GM23338 (cell line): ENCODE results near the gene IL9. TPM values are rescaled to one million over a fixed set of nuclear protein-coding genes. Genes with fewer than 3 reads are reported as not detected.

Experiments
- ATAC-seq: fragments of 200-7000 bp; cut with Tn5 transposase; 3 replicates; pipeline ENCODE4 v1.9.1; 2020
- DNase-seq: peaks from one replicate; pipeline ENCODE4 v3.0.0-alpha.2; 2015; ENCODE audit warnings: low spot score
- H2AFZ ChIP-seq: fragments of 200-600 bp; sonication (generic); 2 replicates; pipeline ENCODE4 v1.8.0; 2016; ENCODE audit warnings: antibody characterized with exemption, mild to moderate bottlenecking, moderate library complexity
- H3F3A ChIP-seq: fragments of 200-600 bp; sonication (generic); replicated peaks from 2 replicates; pipeline ENCODE4 v1.8.0; 2017; ENCODE audit warnings: antibody characterized with exemption, mixed run types, low read depth
- H3K27ac ChIP-seq: fragments of 200-600 bp; sonication (generic); 2 replicates; pipeline ENCODE4 v1.6.1; 2016; ENCODE audit warnings: low read depth
- H3K27me3 ChIP-seq: fragments of 200-600 bp; sonication (generic); 2 replicates; pipeline ENCODE4 v1.8.0; 2016; ENCODE audit warnings: mild to moderate bottlenecking, mixed run types, moderate library complexity; ENCODE audit not compliant: insufficient read depth
- H3K36me3 ChIP-seq: fragments of 200-600 bp; sonication (generic); 2 replicates; pipeline ENCODE4 v1.8.0; 2016; ENCODE audit warnings: mild to moderate bottlenecking; ENCODE audit not compliant: insufficient read depth
- H3K4me1 ChIP-seq: fragments of 200-600 bp; sonication (generic); 2 replicates; pipeline ENCODE4 v1.8.0; 2016; ENCODE audit warnings: mild to moderate bottlenecking, moderate library complexity; ENCODE audit not compliant: insufficient read depth
- H3K4me2 ChIP-seq: fragments of 200-600 bp; sonication (generic); 2 replicates; pipeline ENCODE4 v1.7.1; 2017; ENCODE audit warnings: mixed run types
- H3K4me3 ChIP-seq: fragments of 200-600 bp; sonication (generic); 2 replicates; pipeline ENCODE4 v1.6.1; 2016; ENCODE audit warnings: mixed run types
- H3K79me2 ChIP-seq: fragments of 200-600 bp; sonication (generic); replicated peaks from 2 replicates; pipeline ENCODE4 v1.8.0; 2017; ENCODE audit warnings: mild to moderate bottlenecking; ENCODE audit not compliant: insufficient read depth
- H3K9me2 ChIP-seq: fragments of 200-600 bp; sonication (generic); 2 replicates; pipeline ENCODE4 v1.8.0; 2017; ENCODE audit not compliant: insufficient read depth
- H4K20me1 ChIP-seq: fragments of 200-600 bp; sonication (generic); replicated peaks from 2 replicates; pipeline ENCODE4 v1.8.0; 2017; ENCODE audit warnings: mild to moderate bottlenecking; ENCODE audit not compliant: insufficient read depth
- H3K27ac Mint-ChIP-seq: 2 replicates; pipeline ENCODE4 v1.8.0; 2020; ENCODE audit warnings: inconsistent platforms, mild to moderate bottlenecking, moderate library complexity, mixed read lengths
- H3K27me3 Mint-ChIP-seq: 3 replicates; pipeline ENCODE4 v1.8.0; 2022; ENCODE audit warnings: low read depth, mild to moderate bottlenecking, moderate library complexity, mixed read lengths, inconsistent platforms; ENCODE audit not compliant: insufficient read depth, poor library complexity
- H3K36me3 Mint-ChIP-seq: 3 replicates; pipeline ENCODE4 v1.8.0; 2021; ENCODE audit warnings: low read depth, mild to moderate bottlenecking, inconsistent platforms, moderate library complexity, mixed read lengths
- H3K4me1 Mint-ChIP-seq: 3 replicates; pipeline ENCODE4 v1.8.0; 2020; ENCODE audit warnings: mild to moderate bottlenecking, inconsistent platforms, mixed read lengths
- H3K4me3 Mint-ChIP-seq: 3 replicates; pipeline ENCODE4 v1.8.0; 2021; ENCODE audit warnings: moderate library complexity, mild to moderate bottlenecking, inconsistent platforms, mixed read lengths
- H3K9me3 Mint-ChIP-seq: 3 replicates; pipeline ENCODE4 v1.8.0; 2020; ENCODE audit warnings: moderate library complexity, mild to moderate bottlenecking, inconsistent platforms, mixed read lengths
- CREB1 ChIP-seq: fragments of 250-450 bp; sonication (Bioruptor Pico); IDR thresholded peaks from 2 replicates; pipeline ENCODE4 v1.5.0; 2020; ENCODE audit warnings: low read depth, mild to moderate bottlenecking, moderate library complexity
- CTCF ChIP-seq, 2 experiments: fragments of 200-600 bp in 1 of 2; sonication (generic) in 1 of 2; conservative IDR thresholded peaks; 2 replicates each; pipeline versions ENCODE4 v1.5.1 to v1.6.1; 2016 to 2017; ENCODE audit warnings: antibody characterized with exemption in 2 of 2, low read depth in 2 of 2, mild to moderate bottlenecking in 2 of 2, moderate library complexity in 1 of 2
- ETS1 ChIP-seq: IDR thresholded peaks from 2 replicates; pipeline ENCODE4 v1.6.1; 2016; ENCODE audit warnings: antibody characterized with exemption
- EZH2 ChIP-seq: fragments of 200-600 bp; sonication (generic); IDR thresholded peaks from one replicate; pipeline ENCODE4 v1.8.0; 2017; ENCODE audit warnings: antibody characterized with exemption, mild to moderate bottlenecking, low read depth; ENCODE audit not compliant: unreplicated experiment
- EZH2phosphoT487 ChIP-seq: fragments of 200-600 bp; sonication (generic); IDR thresholded peaks from one replicate; pipeline ENCODE4 v1.8.1; 2018; ENCODE audit warnings: antibody characterized with exemption; ENCODE audit not compliant: unreplicated experiment
- JUNB ChIP-seq: IDR thresholded peaks from one replicate; pipeline ENCODE4 v1.6.1; 2016; ENCODE audit warnings: antibody characterized with exemption; ENCODE audit not compliant: unreplicated experiment
- POLR2AphosphoS5 ChIP-seq: IDR thresholded peaks from 2 replicates; pipeline ENCODE4 v1.6.1; 2016; ENCODE audit warnings: antibody characterized with exemption, low read depth
- STAT1 ChIP-seq: IDR thresholded peaks from one replicate; pipeline ENCODE4 v1.6.1; 2016; ENCODE audit warnings: antibody characterized with exemption; ENCODE audit not compliant: unreplicated experiment
- ZNF331 ChIP-seq: fragments of 250-450 bp; sonication (Bioruptor Pico); IDR thresholded peaks from 2 replicates; pipeline ENCODE4 v1.5.0; 2020; ENCODE audit warnings: low read depth, mild to moderate bottlenecking, moderate library complexity
- ZNF462 ChIP-seq: fragments of 250-450 bp; sonication (Bioruptor Pico); IDR thresholded peaks from 2 replicates; pipeline ENCODE4 v1.5.0; 2020; ENCODE audit warnings: mild to moderate bottlenecking, moderate library complexity
- polyA plus RNA-seq: library from polyadenylated mRNA; unstranded; fragments of >200 nt; fragmentation: Nextera tagmentation; extraction: Ambion mirVana; gene quantifications from 2 replicates; pipeline ENCODE4 v1.2.1, GENCODE V29; 2016
- total RNA-seq: library from RNA; depleted of rRNA; stranded (reverse); fragments of >200 nt; shearing (Covaris generic); gene quantifications from 2 replicates; pipeline ENCODE4 v1.2.3, GENCODE V29; 2014

The IL9 gene
- total and polyA plus RNA-seq, 2 experiments from 2014 or later: not detected

- H3K9me3 Mint-ChIP-seq: no peaks in the 10 kb centered on the region; the same call in 2 of the 3 replicates
- ATAC-seq (peak; percentile 36), DNase-seq (peak; percentile 67)
- no peak for TF ChIP-seq ETS1
- no peak for TF ChIP-seq JUNB
- no peak for TF ChIP-seq CREB1 (CRISPR knock-in tag)
- no peak for TF ChIP-seq POLR2AphosphoS5
- TF ChIP-seq EZH2: no peak
- no peak for TF ChIP-seq EZH2phosphoT487
- no peak for TF ChIP-seq ZNF331 (CRISPR knock-in tag)
- TF ChIP-seq CTCF (conservative IDR thresholded peaks at IDR 0.05; ENCODE audit: low read depth in 2 of 2): peak; percentile 62 to 77
- Histone ChIP-seq H3K36me3 (no peaks in the 10 kb centered on the region), H3K79me2 (no peaks in the 10 kb centered on the region), H3K4me2 (no peak overlapping the region), H3K9me2 (no peaks in the 10 kb centered on the region), H4K20me1 (no peaks in the 10 kb centered on the region), H2AFZ (no peak overlapping the region), H3K27me3 (peaks cover 9% of the 10 kb centered on the region; the same call in 1 of the 2 replicates), H3K27ac (no peak overlapping the region), H3K4me1 (0 out of 2 replicates have a peak, but pooled peaks cover 9% of the 10 kb centered on the region), H3K4me3 (no peak overlapping the region), H3F3A (no peaks in the 10 kb centered on the region)
- H3K27me3 Mint-ChIP-seq: peaks cover 10% of the 10 kb centered on the region
- H3K4me3 Mint-ChIP-seq: no peak overlapping the region
- no peaks in the 10 kb centered on the region for H3K36me3 Mint-ChIP-seq
- no peak overlapping the region for H3K27ac Mint-ChIP-seq
- peaks cover 26% of the 10 kb centered on the region for H3K4me1 Mint-ChIP-seq
Measured at GRCh38 chr5:135883441-135883840, 12.2 kb downstream of the IL9 start.

GRCh38 chr5:135883026-135883425, 12.6 kb downstream of the IL9 start:
- H3K36me3 ChIP-seq: no peaks in the 10 kb centered on the region
- Mint-ChIP-seq H3K4me1 (peaks cover 22% of the 10 kb centered on the region), H3K9me3 (no peaks in the 10 kb centered on the region; the same call in 2 of the 3 replicates), H3K36me3 (no peaks in the 10 kb centered on the region), H3K27me3 (peaks cover 7% of the 10 kb centered on the region), H3K27ac (no peak overlapping the region), H3K4me3 (no peak overlapping the region)
- H3K27me3 ChIP-seq: peaks cover 5% of the 10 kb centered on the region; the same call in 1 of the 2 replicates
- no peaks in the 10 kb centered on the region for H4K20me1 ChIP-seq
- H3K4me3 ChIP-seq: no peak overlapping the region
- no peak overlapping the region for H3K27ac ChIP-seq
- DNase-seq (no peak), ATAC-seq (no peak)
- H2AFZ ChIP-seq: no peak overlapping the region
- H3K79me2 ChIP-seq: no peaks in the 10 kb centered on the region
- H3K4me2 ChIP-seq: no peak overlapping the region
- no peaks in the 10 kb centered on the region for H3K9me2 ChIP-seq
- H3K4me1 ChIP-seq: 0 out of 2 replicates have a peak, but pooled peaks cover 9% of the 10 kb centered on the region
- no peaks in the 10 kb centered on the region for H3F3A ChIP-seq
- TF ChIP-seq POLR2AphosphoS5 (no peak), CTCF (conservative IDR thresholded peaks at IDR 0.05; ENCODE audit: low read depth in 2 of 2) (no peak), STAT1 (no peak), CREB1 (CRISPR knock-in tag) (no peak), ZNF331 (CRISPR knock-in tag) (no peak), ZNF462 (CRISPR knock-in tag) (no peak), EZH2 (no peak)
